ENCODE results near the gene PILRB.
"Not testable (repeated sequence)": the region's sequence is repeated elsewhere in the genome, so short reads cannot be mapped to it uniquely, and the experiment has no call there.

Gene PILRB

GRCh38 chr7:100358027-100358856, at the start of gene PILRB:
PILRB (plus strand) TSS chr7:100358117; CDS start chr7:100358303, 186 bp downstream.
- Histone ChIP-seq H2AFZ (ENCODE audit: low read depth) (no peak within 1 kb of the TSS), H4K20me1 (ENCODE audit: insufficient read depth) (no peaks in the 10 kb centered on the region), H3K27me3 (ENCODE audit: insufficient read depth, low read depth) (no peaks in the 10 kb centered on the region), H3K79me2 (ENCODE audit: insufficient read depth, low read depth) (no peaks in the 10 kb centered on the region), H3K4me3 (IDR thresholded peaks at IDR 0.05; ENCODE audit: insufficient read depth, low read depth, low read length) (no peak within 1 kb of the TSS), H3K9ac (no peak within 1 kb of the TSS), H3K4me2 (no peak within 1 kb of the TSS), H3K4me1 (ENCODE audit: low read depth, poor library complexity, severe bottlenecking) (no peaks in the 10 kb centered on the region), H3K36me3 (ENCODE audit: insufficient read depth) (no peaks in the 10 kb centered on the region; the same call in 1 of the 2 replicates), H3K27ac (no peak within 1 kb of the TSS; the same call in 1 of the 2 replicates)
- TF ChIP-seq CTCF (conservative IDR thresholded peaks at IDR 0.05; ENCODE audit: low read depth, low read length), result 0 out of 2 replicates have a peak, but pooled peaks have one; percentile 17

GRCh38 chr7:100318329-100318728, 39.6 kb upstream of the PILRB start:
- not testable (repeated sequence) for H3K9ac ChIP-seq; H3K79me2 ChIP-seq (ENCODE audit: insufficient read depth, low read depth); H2AFZ ChIP-seq (ENCODE audit: low read depth); H3K4me3 ChIP-seq (IDR thresholded peaks at IDR 0.05; ENCODE audit: insufficient read depth, low read depth, low read length); H3K36me3 ChIP-seq (ENCODE audit: insufficient read depth); H3K4me2 ChIP-seq; H3K4me1 ChIP-seq (ENCODE audit: low read depth, poor library complexity, severe bottlenecking); H3K27me3 ChIP-seq (ENCODE audit: insufficient read depth, low read depth); H3K27ac ChIP-seq; H4K20me1 ChIP-seq (ENCODE audit: insufficient read depth)

- H3K9ac ChIP-seq; H3K36me3 ChIP-seq (ENCODE audit: insufficient read depth); H3K4me2 ChIP-seq; H2AFZ ChIP-seq (ENCODE audit: low read depth); H3K27me3 ChIP-seq (ENCODE audit: insufficient read depth, low read depth); H4K20me1 ChIP-seq (ENCODE audit: insufficient read depth); H3K4me1 ChIP-seq (ENCODE audit: low read depth, poor library complexity, severe bottlenecking); H3K79me2 ChIP-seq (ENCODE audit: insufficient read depth, low read depth); H3K27ac ChIP-seq; H3K4me3 ChIP-seq (IDR thresholded peaks at IDR 0.05; ENCODE audit: insufficient read depth, low read depth, low read length): not testable (repeated sequence)
Measured at GRCh38 chr7:100321648-100322047, 36.3 kb upstream of the PILRB start.

- H3K9ac ChIP-seq; H3K36me3 ChIP-seq (ENCODE audit: insufficient read depth); H4K20me1 ChIP-seq (ENCODE audit: insufficient read depth); H3K4me2 ChIP-seq; H3K4me1 ChIP-seq (ENCODE audit: low read depth, poor library complexity, severe bottlenecking); H3K27me3 ChIP-seq (ENCODE audit: insufficient read depth, low read depth); H3K4me3 ChIP-seq (IDR thresholded peaks at IDR 0.05; ENCODE audit: insufficient read depth, low read depth, low read length); H3K79me2 ChIP-seq (ENCODE audit: insufficient read depth, low read depth); H2AFZ ChIP-seq (ENCODE audit: low read depth); H3K27ac ChIP-seq: not testable (repeated sequence)
Measured at GRCh38 chr7:100324194-100324593, 33.7 kb upstream of the PILRB start.

GRCh38 chr7:100325671-100326070, 32.2 kb upstream of the PILRB start:
- not testable (repeated sequence) for H3K79me2 ChIP-seq (ENCODE audit: insufficient read depth, low read depth); H3K27ac ChIP-seq; H4K20me1 ChIP-seq (ENCODE audit: insufficient read depth); H3K9ac ChIP-seq; H3K4me2 ChIP-seq; H3K4me1 ChIP-seq (ENCODE audit: low read depth, poor library complexity, severe bottlenecking); H2AFZ ChIP-seq (ENCODE audit: low read depth); H3K36me3 ChIP-seq (ENCODE audit: insufficient read depth); H3K4me3 ChIP-seq (IDR thresholded peaks at IDR 0.05; ENCODE audit: insufficient read depth, low read depth, low read length); H3K27me3 ChIP-seq (ENCODE audit: insufficient read depth, low read depth)

- not testable (repeated sequence) for H3K36me3 ChIP-seq (ENCODE audit: insufficient read depth); H3K4me2 ChIP-seq; H3K9ac ChIP-seq; H3K27ac ChIP-seq; H3K4me1 ChIP-seq (ENCODE audit: low read depth, poor library complexity, severe bottlenecking); H3K79me2 ChIP-seq (ENCODE audit: insufficient read depth, low read depth); H2AFZ ChIP-seq (ENCODE audit: low read depth); H3K27me3 ChIP-seq (ENCODE audit: insufficient read depth, low read depth); H3K4me3 ChIP-seq (IDR thresholded peaks at IDR 0.05; ENCODE audit: insufficient read depth, low read depth, low read length); H4K20me1 ChIP-seq (ENCODE audit: insufficient read depth)
Measured at GRCh38 chr7:100326914-100327313, 31.0 kb upstream of the PILRB start.

GRCh38 chr7:100335566-100336466, 22.1 kb upstream of the PILRB start:
- Histone ChIP-seq H3K4me1 (ENCODE audit: low read depth, poor library complexity, severe bottlenecking) (peaks cover 24% of the 10 kb centered on the region), H3K4me2 (peak overlapping the region; percentile 73), H2AFZ (ENCODE audit: low read depth) (peak overlapping the region; percentile 76), H3K9ac (peak overlapping the region; percentile 92), H3K79me2 (ENCODE audit: insufficient read depth, low read depth) (peaks cover 36% of the 10 kb centered on the region), H3K27ac (peak overlapping the region; percentile 87)
- H3K27me3 ChIP-seq (ENCODE audit: insufficient read depth, low read depth); H3K4me3 ChIP-seq (IDR thresholded peaks at IDR 0.05; ENCODE audit: insufficient read depth, low read depth, low read length); H4K20me1 ChIP-seq (ENCODE audit: insufficient read depth); H3K36me3 ChIP-seq (ENCODE audit: insufficient read depth): not testable (repeated sequence)

GRCh38 chr7:100338083-100338696, 19.7 kb upstream of the PILRB start:
- not testable (repeated sequence) for H3K4me2 ChIP-seq; H4K20me1 ChIP-seq (ENCODE audit: insufficient read depth); H3K4me3 ChIP-seq (IDR thresholded peaks at IDR 0.05; ENCODE audit: insufficient read depth, low read depth, low read length); H3K36me3 ChIP-seq (ENCODE audit: insufficient read depth); H3K9ac ChIP-seq; H3K27me3 ChIP-seq (ENCODE audit: insufficient read depth, low read depth); H2AFZ ChIP-seq (ENCODE audit: low read depth); H3K27ac ChIP-seq
- H3K79me2 ChIP-seq (ENCODE audit: insufficient read depth, low read depth), result peaks cover 42% of the 10 kb centered on the region
- H3K4me1 ChIP-seq (ENCODE audit: low read depth, poor library complexity, severe bottlenecking), result peaks cover 43% of the 10 kb centered on the region

- H3K27me3 ChIP-seq (ENCODE audit: insufficient read depth, low read depth); H2AFZ ChIP-seq (ENCODE audit: low read depth); H3K27ac ChIP-seq; H3K9ac ChIP-seq; H3K36me3 ChIP-seq (ENCODE audit: insufficient read depth); H3K4me2 ChIP-seq; H3K4me3 ChIP-seq (IDR thresholded peaks at IDR 0.05; ENCODE audit: insufficient read depth, low read depth, low read length): not testable (repeated sequence)
- peaks cover 11% of the 10 kb centered on the region; the same call in 1 of the 2 replicates for H4K20me1 ChIP-seq (ENCODE audit: insufficient read depth)
- H3K4me1 ChIP-seq (ENCODE audit: low read depth, poor library complexity, severe bottlenecking), result peaks cover 56% of the 10 kb centered on the region
- H3K79me2 ChIP-seq (ENCODE audit: insufficient read depth, low read depth), result peaks cover 28% of the 10 kb centered on the region; the same call in 1 of the 2 replicates
Measured at GRCh38 chr7:100341286-100341685, 16.6 kb upstream of the PILRB start.

Data from KMS-11 (cell line).